Uterus (tissue), 4 donors: ENCODE data around the gene ACSS1. TPM values are rescaled to one million over a fixed set of nuclear protein-coding genes. Genes with fewer than 3 reads are reported as not detected.

Source experiments
- DNase-seq, 2 donors: peaks; one replicate each; pipeline ENCODE4 v3.0.0-alpha.2; 2019 to 2020
- H3K27ac ChIP-seq, 2 donors: fragments of 200-600 bp; sonication (generic); 1 replicate in 1 of 2; 2 replicates in 1 of 2; pipeline ENCODE4 v1.5.1; 2016 to 2018
- H3K27me3 ChIP-seq, 2 donors: fragments of 200-600 bp; sonication (generic); one replicate each; pipeline ENCODE4 v1.5.1; 2018 to 2019; ENCODE audit warnings: control low read depth in 1 of 2
- H3K36me3 ChIP-seq, 2 donors: fragments of 200-600 bp; sonication (generic); one replicate each; pipeline ENCODE4 v1.5.1; 2019; ENCODE audit warnings: control low read depth in 1 of 2
- H3K4me1 ChIP-seq, 2 donors: fragments of 200-600 bp; sonication (generic); one replicate each; pipeline ENCODE4 v1.5.1; 2018 to 2019; ENCODE audit warnings: control low read depth in 1 of 2
- H3K4me3 ChIP-seq, 2 donors: fragments of 200-600 bp; sonication (generic); 1 replicate in 1 of 2; 2 replicates in 1 of 2; pipeline ENCODE4 v1.5.1; 2018 to 2019; ENCODE audit warnings: mild to moderate bottlenecking in 1 of 2
- H3K9me3 ChIP-seq, 2 donors: fragments of 200-600 bp; sonication (generic); one replicate each; pipeline ENCODE4 v1.5.1; 2019; ENCODE audit warnings: control low read depth in 1 of 2
- POLR2A ChIP-seq, 2 donors: fragments of 450-650 bp; IDR thresholded peaks; one replicate each; pipeline ENCODE4 v1.6.1; 2016; ENCODE audit warnings: antibody characterized with exemption in 2 of 2, mild to moderate bottlenecking in 1 of 2, moderate library complexity in 1 of 2
- intact Hi-C: fragments of 100-400 bp; cut with DNase I; formaldehyde crosslinking; loops from one replicate; pipeline ENCODE4 v1.15.1; 2023; ENCODE audit warnings: low total_unique reads
- total RNA-seq, 4 donors: library from RNA; depleted of rRNA in 3 of 4; stranded (reverse); fragments of >200 nt in 3 of 4; gene quantifications; one replicate each; pipeline versions ENCODE4 v1.1.0 to v1.2.4, GENCODE V29; 2014 to 2023
- TF ChIP-seq, protein P1 (sequence below), 4 experiments: fragments of 200-600 bp in 2 of 4; fragments of 450-650 bp in 2 of 4; sonication (generic) in 2 of 4; IDR thresholded peaks; one replicate each; pipeline ENCODE4 v1.5.1; 2016 to 2019; ENCODE audit warnings: antibody characterized with exemption in 4 of 4, mild to moderate bottlenecking in 2 of 4, moderate library complexity in 1 of 4
- donor health status: DM: yes; HTN: yes; CAD: no.

The ACSS1 gene
- total RNA-seq, 4 donors from 2014 or later = 11.8 to 35.1 (median 23.1) TPM

DNA sequence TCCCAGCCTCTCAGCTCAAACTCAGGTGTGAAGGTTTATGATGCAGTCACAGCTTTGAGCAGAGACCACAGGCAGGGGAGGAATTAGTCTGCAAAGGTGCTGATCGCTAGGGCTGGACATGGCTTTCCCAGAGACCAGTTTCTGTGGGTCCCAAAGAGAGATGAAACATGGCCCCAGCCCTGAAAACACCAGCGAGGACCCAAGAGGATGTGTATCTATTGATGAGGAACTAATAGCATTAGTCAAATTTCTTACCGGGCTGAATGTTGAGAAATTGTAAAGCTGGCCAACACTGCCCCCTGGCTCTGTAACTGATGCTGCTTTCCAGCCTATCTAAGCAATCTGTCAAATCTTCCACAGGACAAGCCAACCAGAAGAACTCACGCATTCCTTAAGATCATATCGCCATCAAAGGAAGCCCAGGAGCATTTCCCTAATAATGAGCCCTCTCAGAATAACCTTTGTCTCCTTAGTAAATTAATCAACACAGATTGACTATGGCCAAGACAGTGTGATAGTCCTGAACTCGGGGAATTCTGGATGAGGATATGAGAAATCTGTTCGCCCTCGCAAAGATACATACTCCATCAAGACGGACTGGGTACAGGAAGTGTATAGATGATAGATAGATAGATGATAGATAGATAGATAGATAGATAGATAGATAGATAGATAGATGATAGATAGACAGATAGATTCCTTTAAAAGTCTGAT, 7.8 kb upstream of the ACSS1 start:
- no peaks in the 10 kb centered on the region for H3K9me3 ChIP-seq
- intact Hi-C loops = loop anchor here (2.0 kb wide), 1 partner anchor 71 kb away; no protein-coding TSS in a partner anchor
- no peak overlapping the region for H3K27ac ChIP-seq
- DNase-seq = peak; percentile 67 to 69
- no peak for TF ChIP-seq POLR2A (IDR thresholded peaks at IDR 0.05)
- TF ChIP-seq, protein P1, sequence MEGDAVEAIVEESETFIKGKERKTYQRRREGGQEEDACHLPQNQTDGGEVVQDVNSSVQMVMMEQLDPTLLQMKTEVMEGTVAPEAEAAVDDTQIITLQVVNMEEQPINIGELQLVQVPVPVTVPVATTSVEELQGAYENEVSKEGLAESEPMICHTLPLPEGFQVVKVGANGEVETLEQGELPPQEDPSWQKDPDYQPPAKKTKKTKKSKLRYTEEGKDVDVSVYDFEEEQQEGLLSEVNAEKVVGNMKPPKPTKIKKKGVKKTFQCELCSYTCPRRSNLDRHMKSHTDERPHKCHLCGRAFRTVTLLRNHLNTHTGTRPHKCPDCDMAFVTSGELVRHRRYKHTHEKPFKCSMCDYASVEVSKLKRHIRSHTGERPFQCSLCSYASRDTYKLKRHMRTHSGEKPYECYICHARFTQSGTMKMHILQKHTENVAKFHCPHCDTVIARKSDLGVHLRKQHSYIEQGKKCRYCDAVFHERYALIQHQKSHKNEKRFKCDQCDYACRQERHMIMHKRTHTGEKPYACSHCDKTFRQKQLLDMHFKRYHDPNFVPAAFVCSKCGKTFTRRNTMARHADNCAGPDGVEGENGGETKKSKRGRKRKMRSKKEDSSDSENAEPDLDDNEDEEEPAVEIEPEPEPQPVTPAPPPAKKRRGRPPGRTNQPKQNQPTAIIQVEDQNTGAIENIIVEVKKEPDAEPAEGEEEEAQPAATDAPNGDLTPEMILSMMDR (IDR thresholded peaks at IDR 0.05) = peak; percentile 78 to 93 (median 84)
- H3K4me3 ChIP-seq = no peak overlapping the region
- no peaks in the 10 kb centered on the region for H3K36me3 ChIP-seq
- no peaks in the 10 kb centered on the region for H3K27me3 ChIP-seq
- no peaks in the 10 kb centered on the region for H3K4me1 ChIP-seq

DNA sequence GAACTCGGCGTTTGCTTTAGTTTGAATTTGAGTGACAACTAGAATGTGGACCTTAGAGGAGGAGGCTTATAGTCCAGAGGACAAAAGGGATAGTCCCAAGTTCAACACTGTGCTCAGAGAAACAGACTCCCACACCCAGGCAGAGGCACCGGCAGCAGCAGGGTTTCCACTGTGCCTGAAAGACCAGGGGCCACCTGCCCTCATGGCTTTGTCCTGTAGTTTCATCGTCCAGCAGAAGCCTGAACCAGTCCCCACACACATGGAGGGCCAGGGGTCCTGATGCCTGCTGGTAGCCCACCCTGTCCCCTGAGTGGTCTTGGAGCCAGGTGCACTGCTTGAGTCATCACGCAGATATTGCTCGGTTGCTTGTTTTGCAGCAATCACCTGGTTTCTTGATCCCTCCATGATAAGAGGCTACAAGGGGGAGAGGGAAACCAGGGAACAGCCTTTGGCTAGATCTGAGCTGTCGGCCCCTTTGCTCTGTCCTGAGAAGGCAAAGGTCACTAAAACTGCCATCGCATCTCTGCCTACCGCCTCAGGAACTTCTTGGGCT, 7.2 kb upstream of the ACSS1 start:
- no peak overlapping the region for H3K4me3 ChIP-seq
- no peaks in the 10 kb centered on the region for H3K4me1 ChIP-seq
- H3K36me3 ChIP-seq = no peaks in the 10 kb centered on the region
- H3K27ac ChIP-seq = no peak overlapping the region
- TF ChIP-seq, protein P1 (IDR thresholded peaks at IDR 0.05) = no peak
- TF ChIP-seq POLR2A (IDR thresholded peaks at IDR 0.05) = peak in 1 of 2 donors; percentile 17
- intact Hi-C loops = loop anchor here (2.0 kb wide), 1 partner anchor 70 kb away; no protein-coding TSS in a partner anchor
- H3K27me3 ChIP-seq = no peaks in the 10 kb centered on the region
- peak; percentile 12 for DNase-seq
- no peaks in the 10 kb centered on the region for H3K9me3 ChIP-seq

- no peaks in the 10 kb centered on the region for H3K9me3 ChIP-seq
- DNase-seq = peak in 1 of 2 donors; percentile 6
- no peaks in the 10 kb centered on the region for H3K36me3 ChIP-seq
- H3K4me3 ChIP-seq = no peak overlapping the region
- no peak overlapping the region for H3K27ac ChIP-seq
- TF ChIP-seq, protein P1 (IDR thresholded peaks at IDR 0.05) = no peak
- no peak for TF ChIP-seq POLR2A (IDR thresholded peaks at IDR 0.05)
- no peaks in the 10 kb centered on the region for H3K27me3 ChIP-seq
- intact Hi-C loops = loop anchor here (2.0 kb wide), 1 partner anchor 70 kb away; no protein-coding TSS in a partner anchor
- no peaks in the 10 kb centered on the region for H3K4me1 ChIP-seq
These were observed 6.7 kb upstream of the ACSS1 start for GRCh38 chr20:25064561-25065071.

DNA sequence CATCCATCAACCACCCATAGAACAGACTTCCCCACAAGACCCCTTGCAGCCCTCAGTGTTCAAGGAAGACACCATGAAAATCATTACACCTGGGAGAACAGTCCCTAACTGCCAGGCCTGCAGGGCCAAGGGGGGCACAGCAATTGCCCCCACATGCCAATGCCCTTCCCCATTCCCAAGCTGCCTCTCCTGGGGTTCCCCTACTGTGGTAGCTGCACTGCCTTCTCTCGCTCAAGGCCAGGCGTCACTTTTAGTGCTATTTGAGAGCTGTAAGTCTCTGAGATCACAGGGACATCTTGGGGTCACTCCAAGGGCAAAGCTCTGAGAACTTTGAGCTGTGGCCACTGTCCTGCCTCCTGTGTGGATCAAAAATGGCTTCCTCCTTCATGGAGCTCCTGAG, 6.0 kb upstream of the ACSS1 start:
- TF ChIP-seq, protein P1 (IDR thresholded peaks at IDR 0.05) = no peak
- TF ChIP-seq POLR2A (IDR thresholded peaks at IDR 0.05) = no peak
- Histone ChIP-seq H3K4me3 (no peak overlapping the region), H3K27me3 (no peaks in the 10 kb centered on the region), H3K36me3 (no peaks in the 10 kb centered on the region), H3K9me3 (no peaks in the 10 kb centered on the region), H3K27ac (no peak overlapping the region), H3K4me1 (no peaks in the 10 kb centered on the region)
- DNase-seq = peak in 1 of 2 donors; percentile 8
- intact Hi-C loops = loop anchor here (2.0 kb wide), 1 partner anchor 69 kb away; no protein-coding TSS in a partner anchor

- intact Hi-C loops = no loop called here
- Histone ChIP-seq H3K9me3 (no peaks in the 10 kb centered on the region), H3K4me3 (no peak overlapping the region), H3K4me1 (peaks cover 0 to 1% of the 10 kb centered on the region in 2 donors), H3K36me3 (no peaks in the 10 kb centered on the region), H3K27me3 (no peaks in the 10 kb centered on the region), H3K27ac (no peak overlapping the region)
- TF ChIP-seq, protein P1 (IDR thresholded peaks at IDR 0.05) = no peak
- TF ChIP-seq POLR2A (IDR thresholded peaks at IDR 0.05) = no peak
- DNase-seq = peak in 1 of 2 donors; percentile 13
These were observed 5.6 kb upstream of the ACSS1 start for GRCh38 chr20:25063546-25063945.
